KMS-11 (cell line): Measurements from ENCODE around the gene AP2B1.

Experiments used
- H2AFZ ChIP-seq: fragments of 200-600 bp; sonication (generic); 2 replicates; pipeline ENCODE4 v1.6.1; 2016; ENCODE audit warnings: antibody characterized with exemption, mixed run types, low read depth
- H3K27ac ChIP-seq: fragments of 200-600 bp; sonication (generic); 2 replicates; pipeline ENCODE4 v1.6.1; 2016; ENCODE audit warnings: mild to moderate bottlenecking, mixed run types
- H3K27me3 ChIP-seq: fragments of 200-600 bp; sonication (generic); 2 replicates; pipeline ENCODE4 v1.6.1; 2017; ENCODE audit warnings: mild to moderate bottlenecking, low read depth, mixed run types, moderate library complexity; ENCODE audit not compliant: insufficient read depth
- H3K36me3 ChIP-seq: fragments of 200-600 bp; sonication (generic); 2 replicates; pipeline ENCODE4 v1.6.1; 2017; ENCODE audit warnings: mild to moderate bottlenecking, mixed run types; ENCODE audit not compliant: insufficient read depth
- H3K4me1 ChIP-seq: fragments of 200-600 bp; sonication (generic); 2 replicates; pipeline ENCODE4 v1.6.1; 2016; ENCODE audit warnings: mild to moderate bottlenecking, low read depth, mixed run types; ENCODE audit not compliant: poor library complexity, severe bottlenecking
- H3K4me2 ChIP-seq: fragments of 200-600 bp; sonication (generic); 2 replicates; pipeline ENCODE4 v1.7.0; 2016; ENCODE audit warnings: mild to moderate bottlenecking, mixed run types
- H3K4me3 ChIP-seq: fragments of 200-600 bp; sonication (generic); IDR thresholded peaks from 2 replicates; pipeline ENCODE4 v1.6.1; 2017; ENCODE audit warnings: low read depth, low read length, mixed read lengths; ENCODE audit not compliant: insufficient read depth
- H3K79me2 ChIP-seq: fragments of 200-600 bp; sonication (generic); 2 replicates; pipeline ENCODE4 v1.6.1; 2016; ENCODE audit warnings: low read depth, mixed run types; ENCODE audit not compliant: insufficient read depth
- H3K9ac ChIP-seq: fragments of 200-600 bp; sonication (generic); 2 replicates; pipeline ENCODE4 v1.6.1; 2016; ENCODE audit warnings: mild to moderate bottlenecking, mixed run types
- H4K20me1 ChIP-seq: fragments of 200-600 bp; sonication (generic); 2 replicates; pipeline ENCODE4 v1.6.1; 2016; ENCODE audit warnings: mild to moderate bottlenecking, mixed run types; ENCODE audit not compliant: insufficient read depth
- CTCF ChIP-seq: fragments of 200-600 bp; sonication (generic); conservative IDR thresholded peaks from 2 replicates; pipeline ENCODE4 v1.6.1; 2017; ENCODE audit warnings: low read depth, mild to moderate bottlenecking, antibody characterized with exemption, low read length, moderate library complexity, mixed read lengths

Gene AP2B1

GRCh38 chr17:35752945-35753764 lies 166.0 kb downstream of the AP2B1 start, which contains the start of gene GAS2L2:
Gene GAS2L2 (minus strand): TSS chr17:35753239. CDS start chr17:35752850, 389 bp downstream.
- H3K4me1 ChIP-seq = no peaks in the 10 kb centered on the region
- no peaks in the 10 kb centered on the region for H3K36me3 ChIP-seq
- no peak for TF ChIP-seq CTCF
- H2AFZ ChIP-seq = no peak within 1 kb of the TSS
- H3K4me2 ChIP-seq = no peak within 1 kb of the TSS
- no peak within 1 kb of the TSS for H3K27ac ChIP-seq
- H3K9ac ChIP-seq = no peak within 1 kb of the TSS
- H3K4me3 ChIP-seq = no peak within 1 kb of the TSS
- H4K20me1 ChIP-seq = no peaks in the 10 kb centered on the region
- no peaks in the 10 kb centered on the region for H3K79me2 ChIP-seq
- H3K27me3 ChIP-seq = no peaks in the 10 kb centered on the region; the same call in 1 of the 2 replicates

GRCh38 chr17:35757243-35757642 lies 170.1 kb downstream of the AP2B1 start:
- H3K4me3 ChIP-seq = no peak overlapping the region
- no peak overlapping the region for H3K27ac ChIP-seq
- H3K36me3 ChIP-seq = no peaks in the 10 kb centered on the region
- TF ChIP-seq CTCF = no peak
- H3K4me2 ChIP-seq = no peak overlapping the region
- H4K20me1 ChIP-seq = no peaks in the 10 kb centered on the region
- no peaks in the 10 kb centered on the region for H3K4me1 ChIP-seq
- H3K9ac ChIP-seq = no peak overlapping the region
- H3K27me3 ChIP-seq = no peaks in the 10 kb centered on the region
- H2AFZ ChIP-seq = no peak overlapping the region
- H3K79me2 ChIP-seq = no peaks in the 10 kb centered on the region

- Histone ChIP-seq H3K36me3 (no peaks in the 10 kb centered on the region), H2AFZ (no peak within 1 kb of the TSS), H3K4me3 (no peak within 1 kb of the TSS), H3K27ac (no peak within 1 kb of the TSS), H3K27me3 (no peaks in the 10 kb centered on the region), H3K79me2 (no peaks in the 10 kb centered on the region), H3K4me1 (peaks cover 5% of the 10 kb centered on the region), H3K4me2 (no peak within 1 kb of the TSS), H4K20me1 (no peaks in the 10 kb centered on the region), H3K9ac (no peak within 1 kb of the TSS)
- TF ChIP-seq CTCF = no peak
These were observed 173.5 kb downstream of the AP2B1 start, which contains the start of gene C17orf50 for GRCh38 chr17:35760587-35760986. Gene C17orf50 (plus strand): TSS chr17:35760887. CDS start chr17:35760942, 55 bp downstream.

GRCh38 chr17:35761601-35762000 lies 174.5 kb downstream of the AP2B1 start:
- no peak overlapping the region for H3K27ac ChIP-seq
- H3K4me1 ChIP-seq = peaks cover 5% of the 10 kb centered on the region
- H3K27me3 ChIP-seq = no peaks in the 10 kb centered on the region
- no peak for TF ChIP-seq CTCF
- no peak overlapping the region for H3K4me3 ChIP-seq
- no peaks in the 10 kb centered on the region for H3K79me2 ChIP-seq
- no peak overlapping the region for H3K9ac ChIP-seq
- no peak overlapping the region for H3K4me2 ChIP-seq
- H2AFZ ChIP-seq = no peak overlapping the region
- H3K36me3 ChIP-seq = no peaks in the 10 kb centered on the region
- H4K20me1 ChIP-seq = no peaks in the 10 kb centered on the region
